PC-9 (cell line): Measurements from ENCODE around the gene MBNL1. TPM values are rescaled to one million over a fixed set of nuclear protein-coding genes. Genes with fewer than 3 reads are reported as not detected.

Experiments used
- BruUV-seq: library from RNA; stranded (reverse); fragments of 400-500 nt; replicated peaks from 2 replicates; lab custom pipeline; 2021; lab: Mats Ljungman, UMichigan
- CTCF ChIA-PET: fragments of 300-600 bp; sonication (Branson Sonifier 250); formaldehyde crosslinking; loops from one replicate; lab custom pipeline; 2022; ENCODE audit warnings: antibody characterized with exemption; lab: Charles Lee
- POLR2A ChIA-PET: fragments of 300-600 bp; sonication (Branson Sonifier 250); formaldehyde crosslinking; loops from one replicate; lab custom pipeline; 2022; ENCODE audit warnings: antibody characterized with exemption; ENCODE audit not compliant: unreplicated experiment; lab: Charles Lee
- DNase-seq, 2 experiments: peaks; one replicate each; pipeline versions ENCODE4 v3.0.0 to v3.0.0-alpha.2; 2015 to 2022; ENCODE audit warnings: mixed read lengths in 1 of 2
- H2AFZ ChIP-seq: fragments of 200-600 bp; sonication (generic); 2 replicates; pipeline ENCODE4 v1.8.1; 2017; ENCODE audit warnings: antibody characterized with exemption
- H3F3A ChIP-seq: fragments of 200-600 bp; sonication (generic); 2 replicates; pipeline ENCODE4 v1.8.1; 2017; ENCODE audit warnings: antibody characterized with exemption, mild to moderate bottlenecking, low read depth; ENCODE audit not compliant: insufficient read depth
- H3K27ac ChIP-seq: fragments of 200-600 bp; sonication (generic); 2 replicates; pipeline ENCODE4 v1.6.1; 2016; ENCODE audit warnings: mixed run types
- H3K27me3 ChIP-seq: fragments of 200-600 bp; sonication (generic); 2 replicates; pipeline ENCODE4 v1.6.1; 2016; ENCODE audit warnings: low read depth, mixed run types; ENCODE audit not compliant: insufficient read depth
- H3K36me3 ChIP-seq: fragments of 200-600 bp; sonication (generic); 2 replicates; pipeline ENCODE4 v1.6.1; 2016; ENCODE audit warnings: low read depth, mixed run types
- H3K4me1 ChIP-seq: fragments of 200-600 bp; sonication (generic); replicated peaks from 2 replicates; pipeline ENCODE4 v1.6.1; 2016; ENCODE audit warnings: mixed run types; ENCODE audit not compliant: insufficient read depth
- H3K4me2 ChIP-seq: fragments of 200-600 bp; sonication (generic); 2 replicates; pipeline ENCODE4 v1.6.1; 2017; ENCODE audit warnings: mixed run types
- H3K4me3 ChIP-seq: fragments of 200-600 bp; sonication (generic); 2 replicates; pipeline ENCODE4 v1.6.1; 2016; ENCODE audit warnings: mixed run types
- H3K79me2 ChIP-seq: fragments of 200-600 bp; sonication (generic); 2 replicates; pipeline ENCODE4 v1.6.1; 2017; ENCODE audit warnings: low read depth, mixed run types
- H3K9me2 ChIP-seq: fragments of 200-600 bp; sonication (generic); 2 replicates; pipeline ENCODE4 v1.8.1; 2017; ENCODE audit warnings: mild to moderate bottlenecking; ENCODE audit not compliant: insufficient read depth
- H3K9me3 ChIP-seq: fragments of 200-600 bp; sonication (generic); 2 replicates; pipeline ENCODE4 v1.8.1; 2016; ENCODE audit warnings: low read depth; ENCODE audit not compliant: insufficient read depth
- H4K20me1 ChIP-seq: fragments of 200-600 bp; sonication (generic); 2 replicates; pipeline ENCODE4 v1.8.1; 2017; ENCODE audit not compliant: insufficient read depth
- EZH2 ChIP-seq: fragments of 200-600 bp; sonication (generic); IDR thresholded peaks from 2 replicates; pipeline ENCODE4 v1.8.0; 2017; ENCODE audit warnings: antibody characterized with exemption, low read depth
- intact Hi-C: fragments of 100-400 bp; cut with micrococcal nuclease; formaldehyde crosslinking; loops from one replicate; pipeline ENCODE4 v1.10.0; 2022; ENCODE audit not compliant: unreplicated experiment
- total RNA-seq: library from RNA; stranded (reverse); gene quantifications from 2 replicates; pipeline ENCODE4 v1.2.3, GENCODE V29; 2021
- TF ChIP-seq, protein P1 (sequence below): fragments of 200-600 bp; sonication (generic); conservative IDR thresholded peaks from 2 replicates; pipeline ENCODE4 v1.6.1; 2017; ENCODE audit warnings: mixed run types, antibody characterized with exemption, mild to moderate bottlenecking, moderate library complexity

Gene MBNL1
- total RNA-seq, 1 experiment from 2014 or later: 176 TPM

DNA sequence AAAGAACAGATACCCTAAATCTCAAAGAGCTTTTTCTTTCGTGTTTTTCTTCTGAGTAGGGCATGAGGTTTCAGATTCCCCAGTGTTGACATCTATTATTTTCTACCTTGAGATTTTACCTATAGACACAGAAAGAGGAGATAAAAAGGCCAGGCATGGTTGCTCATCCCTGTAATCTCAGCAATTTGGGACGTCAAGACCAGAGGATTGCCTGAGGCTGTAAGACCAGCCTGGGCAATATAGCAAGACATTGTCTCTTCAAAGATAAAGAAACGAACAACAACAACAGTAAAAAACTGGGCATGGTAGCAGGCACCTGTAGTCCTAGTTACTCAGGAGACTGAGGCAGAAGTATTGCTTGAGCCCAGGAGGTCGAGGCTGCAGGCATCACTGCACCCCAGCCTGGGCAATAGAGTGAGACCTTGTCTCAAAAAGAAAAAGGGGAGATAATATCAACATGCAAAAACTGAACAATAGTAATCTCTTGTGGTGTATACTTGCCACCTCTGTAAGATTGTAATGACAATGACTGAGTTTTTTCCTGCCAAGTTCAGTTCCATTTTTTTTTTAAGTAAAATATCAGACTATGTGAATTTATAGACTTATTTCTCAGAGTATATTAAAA lies 71.3 kb downstream of the MBNL1 start:
- Histone ChIP-seq H3K9me3 (no peaks in the 10 kb centered on the region; the same call in 1 of the 2 replicates), H3K4me1 (no peaks in the 10 kb centered on the region), H3K79me2 (peaks cover 43% of the 10 kb centered on the region), H2AFZ (no peak overlapping the region), H3K27ac (no peak overlapping the region), H3K4me3 (no peak overlapping the region), H3K9me2 (0 out of 2 replicates have a peak, but pooled peaks cover 6% of the 10 kb centered on the region), H3K4me2 (no peak overlapping the region), H3F3A (no peaks in the 10 kb centered on the region), H3K27me3 (no peaks in the 10 kb centered on the region), H3K36me3 (peaks cover 8% of the 10 kb centered on the region; the same call in 1 of the 2 replicates), H4K20me1 (no peaks in the 10 kb centered on the region)
- ChIA-PET CTCF (no interaction called here), POLR2A (interaction anchor here (0.7 kb wide), 1 partner anchor 11 kb away, joined by 17 read pairs; no protein-coding TSS in a partner anchor)
- BruUV-seq: no TSS peak
- intact Hi-C loops: loop anchor here (10.0 kb wide), 1 partner anchor 105 kb away; no protein-coding TSS in a partner anchor
- no peak for DNase-seq
- TF ChIP-seq, protein P1, sequence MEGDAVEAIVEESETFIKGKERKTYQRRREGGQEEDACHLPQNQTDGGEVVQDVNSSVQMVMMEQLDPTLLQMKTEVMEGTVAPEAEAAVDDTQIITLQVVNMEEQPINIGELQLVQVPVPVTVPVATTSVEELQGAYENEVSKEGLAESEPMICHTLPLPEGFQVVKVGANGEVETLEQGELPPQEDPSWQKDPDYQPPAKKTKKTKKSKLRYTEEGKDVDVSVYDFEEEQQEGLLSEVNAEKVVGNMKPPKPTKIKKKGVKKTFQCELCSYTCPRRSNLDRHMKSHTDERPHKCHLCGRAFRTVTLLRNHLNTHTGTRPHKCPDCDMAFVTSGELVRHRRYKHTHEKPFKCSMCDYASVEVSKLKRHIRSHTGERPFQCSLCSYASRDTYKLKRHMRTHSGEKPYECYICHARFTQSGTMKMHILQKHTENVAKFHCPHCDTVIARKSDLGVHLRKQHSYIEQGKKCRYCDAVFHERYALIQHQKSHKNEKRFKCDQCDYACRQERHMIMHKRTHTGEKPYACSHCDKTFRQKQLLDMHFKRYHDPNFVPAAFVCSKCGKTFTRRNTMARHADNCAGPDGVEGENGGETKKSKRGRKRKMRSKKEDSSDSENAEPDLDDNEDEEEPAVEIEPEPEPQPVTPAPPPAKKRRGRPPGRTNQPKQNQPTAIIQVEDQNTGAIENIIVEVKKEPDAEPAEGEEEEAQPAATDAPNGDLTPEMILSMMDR: no peak
- no peak for TF ChIP-seq EZH2

DNA sequence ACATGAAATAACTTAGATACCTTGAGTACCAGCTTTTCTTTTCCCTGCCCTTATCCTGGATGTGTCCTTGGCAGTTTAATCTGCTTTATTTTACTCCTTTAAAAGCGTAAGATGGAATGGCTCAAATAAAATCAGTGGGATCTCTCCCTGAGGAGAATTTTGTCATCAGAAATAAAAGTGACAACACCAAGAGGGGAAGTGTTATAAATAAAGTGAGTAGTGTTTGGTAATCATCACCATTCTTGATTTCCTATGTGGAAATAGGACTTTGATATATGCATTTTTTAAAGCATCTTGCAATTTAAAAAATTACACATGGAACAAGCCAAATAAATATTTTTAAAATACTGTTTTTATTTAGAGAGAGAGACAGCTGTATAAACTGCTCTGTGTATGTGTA lies 76.5 kb downstream of the MBNL1 start:
- POLR2A ChIA-PET: no interaction called here
- Histone ChIP-seq H2AFZ (no peak overlapping the region), H4K20me1 (no peaks in the 10 kb centered on the region), H3K27ac (no peak overlapping the region), H3K4me1 (peaks cover 22% of the 10 kb centered on the region), H3K79me2 (peaks cover 32% of the 10 kb centered on the region), H3K36me3 (peaks cover 14% of the 10 kb centered on the region; the same call in 1 of the 2 replicates), H3F3A (no peaks in the 10 kb centered on the region), H3K9me3 (peaks cover 5% of the 10 kb centered on the region; the same call in 1 of the 2 replicates), H3K27me3 (no peaks in the 10 kb centered on the region), H3K4me3 (no peak overlapping the region), H3K4me2 (no peak overlapping the region), H3K9me2 (no peaks in the 10 kb centered on the region)
- DNase-seq: no peak
- intact Hi-C loops: loop anchor here (5.0 kb wide), 1 partner anchor 73 kb away; no protein-coding TSS in a partner anchor
- TF ChIP-seq, protein P1: no peak
- no peak for TF ChIP-seq EZH2
- CTCF ChIA-PET: no interaction called here
- no TSS peak for BruUV-seq

DNA sequence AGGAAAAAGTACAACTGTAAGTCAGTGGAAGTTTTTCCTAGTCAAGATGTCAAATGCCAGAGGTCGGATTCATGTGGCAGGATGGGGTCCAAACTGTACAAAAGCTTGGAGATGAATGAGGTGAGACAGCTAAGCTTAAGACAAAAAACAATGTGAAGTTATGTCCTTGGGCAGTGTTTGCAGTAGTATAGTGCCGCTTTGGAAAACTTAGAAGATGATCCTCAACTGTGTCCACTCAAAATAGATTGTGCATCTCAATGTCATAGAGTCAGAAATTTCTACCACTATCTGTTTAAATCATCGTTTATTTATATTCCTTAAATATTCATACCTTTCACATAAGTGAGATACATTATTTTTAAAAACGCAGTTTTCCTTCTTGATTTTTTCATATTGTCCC lies 77.3 kb downstream of the MBNL1 start:
- Histone ChIP-seq H3K79me2 (peaks cover 32% of the 10 kb centered on the region), H3K27ac (no peak overlapping the region)

More for the DNA sequence above, 77.3 kb downstream of the MBNL1 start:
- Histone ChIP-seq H3K4me2 (no peak overlapping the region), H3K36me3 (peaks cover 14% of the 10 kb centered on the region; the same call in 1 of the 2 replicates), H3K9me2 (no peaks in the 10 kb centered on the region), H3K4me1 (peaks cover 22% of the 10 kb centered on the region), H2AFZ (no peak overlapping the region), H3K27me3 (no peaks in the 10 kb centered on the region), H3K4me3 (no peak overlapping the region), H3F3A (no peaks in the 10 kb centered on the region), H4K20me1 (no peaks in the 10 kb centered on the region), H3K9me3 (peaks cover 5% of the 10 kb centered on the region; the same call in 1 of the 2 replicates)
- ChIA-PET POLR2A (no interaction called here), CTCF (no interaction called here)
- TF ChIP-seq, protein P1: no peak
- TF ChIP-seq EZH2: no peak
- DNase-seq: no peak
- no TSS peak for BruUV-seq
- intact Hi-C loops: loop anchor here (5.0 kb wide), 1 partner anchor 74 kb away; no protein-coding TSS in a partner anchor
